HG03520 (cell line): ENCODE results near the gene NUDT12.

Source experiments
- ATAC-seq: cut with Tn5 transposase; IDR thresholded peaks from one replicate; pipeline ENCODE4 v1.9.1; 2021; ENCODE audit warnings: mild to moderate bottlenecking, moderate library complexity; ENCODE audit not compliant: unreplicated experiment

Gene NUDT12

GRCh38 chr5:103541569-103541968 is 21.0 kb downstream of the NUDT12 start:
- no peak for ATAC-seq

DNA sequence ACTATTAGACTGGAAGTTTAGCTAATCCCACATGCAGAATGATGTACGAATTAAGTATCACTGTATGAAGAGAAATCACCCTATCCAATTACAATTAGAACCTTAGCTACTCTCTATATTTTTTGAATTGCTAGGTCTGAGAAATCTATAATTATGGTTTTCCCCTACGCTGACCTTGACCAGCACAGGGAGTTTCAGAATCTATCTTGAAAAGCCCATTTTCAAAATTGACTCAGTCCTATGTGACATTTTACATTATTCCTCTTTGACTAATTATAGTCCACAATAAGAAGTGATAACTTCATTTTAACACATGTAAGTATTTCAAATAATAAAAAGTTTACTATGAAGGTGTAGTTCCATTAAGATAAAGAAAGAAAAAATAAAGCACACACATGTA is 21.5 kb downstream of the NUDT12 start:
- no peak for ATAC-seq

GRCh38 chr5:103539376-103540330 is 22.9 kb downstream of the NUDT12 start:
- ATAC-seq: no peak

DNA sequence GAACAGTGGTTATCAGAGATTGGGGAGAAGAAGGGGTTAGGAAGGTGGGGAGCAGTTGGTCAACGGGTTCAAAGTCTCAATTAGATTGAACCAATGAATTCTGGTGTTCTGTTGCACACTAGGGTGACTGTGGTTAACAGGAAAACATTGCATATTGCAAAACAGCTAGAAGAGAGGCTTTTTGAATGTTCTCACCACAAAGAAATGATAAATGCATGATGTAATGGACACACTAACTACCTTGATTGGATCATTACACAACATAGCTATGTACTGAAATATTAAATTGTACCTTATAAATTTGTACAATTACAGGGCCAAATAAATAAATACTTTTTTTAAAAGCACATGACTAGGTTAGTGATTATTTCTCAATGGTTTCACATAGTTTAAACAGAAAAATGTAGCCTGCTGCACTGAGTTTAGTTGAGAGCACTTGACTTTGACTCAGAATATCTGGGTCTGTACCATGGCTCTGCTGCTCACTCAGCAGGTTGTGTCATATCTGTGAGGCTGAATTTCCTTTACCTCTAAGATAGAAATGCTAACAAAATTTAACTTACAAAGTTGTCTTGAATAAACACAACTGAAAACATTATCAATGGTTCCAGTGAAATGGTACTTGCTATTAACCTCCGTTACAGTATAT is 30.4 kb downstream of the NUDT12 start:
- no peak for ATAC-seq

GRCh38 chr5:103526164-103526915 is 36.2 kb downstream of the NUDT12 start:
- ATAC-seq: no peak

DNA sequence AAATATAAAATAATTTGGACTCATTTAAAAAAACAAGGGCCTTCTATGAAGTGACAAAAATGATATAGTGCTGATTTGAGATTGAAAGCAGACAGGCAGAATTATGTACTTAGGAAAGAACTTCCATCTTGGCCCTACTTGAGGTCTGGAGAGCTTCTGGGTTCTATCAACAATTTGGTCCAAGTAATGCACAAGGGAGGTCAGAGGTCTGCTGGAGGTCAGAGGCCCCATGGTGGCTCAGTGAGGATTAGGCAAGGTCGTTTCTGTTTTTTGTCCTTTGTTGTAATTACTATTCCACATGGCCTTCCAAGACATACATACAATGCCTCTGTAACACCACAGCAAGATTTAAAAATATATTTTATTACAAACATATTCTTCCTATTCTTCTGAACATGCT is 37.2 kb downstream of the NUDT12 start:
- no peak for ATAC-seq

- no peak for ATAC-seq
Measured at GRCh38 chr5:103523319-103523718, 39.3 kb downstream of the NUDT12 start.

- no peak for ATAC-seq
Measured at GRCh38 chr5:103522586-103522985, 40.0 kb downstream of the NUDT12 start.

- no peak for ATAC-seq
Measured at GRCh38 chr5:103519550-103519949, 43.0 kb downstream of the NUDT12 start.

DNA sequence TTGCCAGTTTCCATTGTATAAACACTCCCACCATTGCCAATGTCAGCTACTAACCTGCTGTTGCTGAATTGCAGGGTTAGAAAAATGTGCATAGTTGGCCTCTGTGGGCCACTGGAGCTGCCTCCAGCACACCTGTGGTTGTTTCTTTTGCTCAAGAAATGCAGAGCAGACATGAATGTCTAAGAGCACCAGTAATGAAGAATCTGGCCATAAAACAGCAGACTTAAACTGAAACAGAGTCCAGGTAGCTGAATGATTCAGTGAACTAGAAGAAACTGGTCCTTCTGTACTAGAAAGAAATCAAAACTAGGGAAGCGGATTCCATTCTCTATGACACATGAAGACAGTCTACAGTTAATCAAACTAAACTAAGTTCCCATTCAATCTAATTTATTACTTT is 48.2 kb downstream of the NUDT12 start:
- no peak for ATAC-seq

DNA sequence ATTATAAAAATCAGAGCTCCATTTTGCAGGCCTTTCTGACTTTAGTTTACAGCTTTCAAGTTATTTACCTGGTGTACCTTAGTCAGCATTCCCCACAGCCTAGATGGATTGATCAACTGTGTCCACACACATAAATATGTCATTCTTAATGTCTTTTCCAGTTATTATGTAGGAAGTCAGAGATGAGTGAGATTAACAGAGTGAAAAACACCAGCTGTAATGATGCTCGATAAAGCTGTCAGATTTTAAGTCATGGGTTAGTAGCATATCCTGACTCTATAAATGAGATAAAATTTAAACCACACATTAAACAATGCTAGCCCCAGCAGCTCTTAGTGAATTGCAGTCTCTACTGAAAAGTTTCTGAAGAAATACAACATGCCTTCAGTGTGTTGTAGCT is 48.9 kb downstream of the NUDT12 start:
- ATAC-seq: no peak

- no peak for ATAC-seq
Measured at GRCh38 chr5:103512500-103512899, 50.1 kb downstream of the NUDT12 start.

- no peak for ATAC-seq
Measured at GRCh38 chr5:103511554-103511885, 51.1 kb downstream of the NUDT12 start.

GRCh38 chr5:103510851-103511553 is 51.6 kb downstream of the NUDT12 start:
- ATAC-seq: no peak

DNA sequence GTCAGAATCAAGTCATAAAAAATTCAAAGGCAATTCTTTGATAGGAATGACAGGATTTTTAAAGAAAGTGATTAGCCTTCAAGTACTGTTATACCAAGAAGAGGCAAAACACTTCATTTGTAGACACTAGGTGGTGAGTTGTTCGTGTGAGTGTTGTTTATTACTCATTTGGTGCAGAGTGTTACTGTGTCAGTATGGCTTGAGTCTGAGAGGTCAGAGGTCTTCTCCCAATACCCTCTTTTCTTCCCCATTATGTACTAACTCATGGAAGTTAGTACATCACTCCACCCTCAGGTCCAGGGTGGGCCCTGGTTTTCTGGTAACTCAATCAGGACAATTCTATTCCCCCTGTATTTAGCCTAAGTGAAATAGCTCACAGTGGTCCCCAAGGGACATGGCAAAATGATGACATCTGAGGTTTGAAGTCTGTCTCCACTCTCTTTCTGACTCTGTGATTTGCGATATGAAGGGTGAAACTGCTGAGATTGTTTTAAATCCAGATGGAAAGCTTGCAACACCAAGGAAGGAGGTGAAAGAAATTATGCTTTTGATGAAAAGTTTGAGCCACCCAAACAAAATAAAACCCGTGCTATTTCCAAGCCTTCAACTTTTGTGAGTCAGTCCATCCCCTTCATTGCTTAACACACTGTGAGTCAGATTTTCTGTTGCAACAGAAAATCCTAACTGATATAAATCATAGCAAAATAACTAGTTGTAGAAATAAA is 56.8 kb downstream of the NUDT12 start:
- ATAC-seq: no peak

GRCh38 chr5:103503066-103503465 is 59.5 kb downstream of the NUDT12 start:
- no peak for ATAC-seq

DNA sequence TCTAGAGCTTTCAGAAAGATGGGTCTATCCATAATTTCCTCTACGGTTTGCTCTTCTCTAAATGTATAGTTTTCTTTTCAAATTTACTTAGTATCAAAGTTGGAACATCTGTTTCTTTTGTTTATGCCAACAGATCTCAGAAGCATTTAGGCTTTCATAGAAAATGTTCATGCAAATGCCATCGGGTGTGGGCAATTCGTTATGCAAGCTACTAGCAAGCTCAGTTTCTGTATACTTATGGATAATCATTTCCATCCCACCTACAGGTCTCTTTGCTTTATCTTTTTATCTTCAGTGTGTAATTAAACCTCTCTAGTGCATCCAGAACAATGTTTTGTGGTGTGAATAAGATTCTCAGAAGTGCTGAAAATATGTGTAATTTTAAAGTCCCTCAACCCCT is 59.9 kb downstream of the NUDT12 start:
- ATAC-seq: no peak
